Stimulated activated CD4-positive, alpha-beta T cell treated with anti-CD3 and anti-CD28 coated beads, Interleukin-15, amount 100 ng/mL, for 24 hours (primary cell): ENCODE results near the gene VANGL2.

ENCODE experiments used
- DNase-seq: peaks from one replicate; pipeline ENCODE4 v3.0.0-alpha.2; 2020

Gene VANGL2

GRCh38 chr1:160406131-160406968, 6.0 kb downstream of the VANGL2 start:
- no peak for DNase-seq

- no peak for DNase-seq
Measured at GRCh38 chr1:160407839-160408801, 7.8 kb downstream of the VANGL2 start.

GRCh38 chr1:160408864-160409263, 8.5 kb downstream of the VANGL2 start:
- DNase-seq, result no peak

GRCh38 chr1:160409486-160409885, 9.1 kb downstream of the VANGL2 start:
- no peak for DNase-seq

- no peak for DNase-seq
Measured at GRCh38 chr1:160410406-160411005, 10.1 kb downstream of the VANGL2 start.

- DNase-seq, result no peak
Measured at GRCh38 chr1:160411271-160412027, 11.1 kb downstream of the VANGL2 start.

- DNase-seq, result no peak
Measured at GRCh38 chr1:160412028-160412362, 11.6 kb downstream of the VANGL2 start.

GRCh38 chr1:160413716-160414115, 13.4 kb downstream of the VANGL2 start:
- DNase-seq, result no peak

- no peak for DNase-seq
Measured at GRCh38 chr1:160414881-160415280, 14.5 kb downstream of the VANGL2 start.

GRCh38 chr1:160415696-160416290, 15.4 kb downstream of the VANGL2 start:
- DNase-seq, result no peak

GRCh38 chr1:160416369-160416768, 16.0 kb downstream of the VANGL2 start:
- DNase-seq, result no peak

- DNase-seq, result no peak
Measured at GRCh38 chr1:160418483-160418882, 18.1 kb downstream of the VANGL2 start.

- DNase-seq, result no peak
Measured at GRCh38 chr1:160419150-160419837, 18.9 kb downstream of the VANGL2 start.

- DNase-seq, result no peak
Measured at GRCh38 chr1:160419838-160420169, 19.4 kb downstream of the VANGL2 start.

GRCh38 chr1:160420881-160421842, 20.8 kb downstream of the VANGL2 start:
- no peak for DNase-seq

GRCh38 chr1:160421881-160422280, 21.5 kb downstream of the VANGL2 start:
- DNase-seq, result no peak

- no peak for DNase-seq
Measured at GRCh38 chr1:160423966-160424365, 23.6 kb downstream of the VANGL2 start.

GRCh38 chr1:160425847-160426246, 25.5 kb downstream of the VANGL2 start:
- no peak for DNase-seq

GRCh38 chr1:160427625-160428024, 27.3 kb downstream of the VANGL2 start:
- DNase-seq, result no peak

- DNase-seq, result no peak
Measured at GRCh38 chr1:160428053-160428452, 27.7 kb downstream of the VANGL2 start.

GRCh38 chr1:160428655-160429054, 28.3 kb downstream of the VANGL2 start:
- peak; percentile 42 for DNase-seq
